ENCODE results near the gene NUP58.

Gene NUP58

GRCh38 chr13:25378528-25378927 lies 77.1 kb downstream of the NUP58 start:
- DNase-seq, result no peak

DNA sequence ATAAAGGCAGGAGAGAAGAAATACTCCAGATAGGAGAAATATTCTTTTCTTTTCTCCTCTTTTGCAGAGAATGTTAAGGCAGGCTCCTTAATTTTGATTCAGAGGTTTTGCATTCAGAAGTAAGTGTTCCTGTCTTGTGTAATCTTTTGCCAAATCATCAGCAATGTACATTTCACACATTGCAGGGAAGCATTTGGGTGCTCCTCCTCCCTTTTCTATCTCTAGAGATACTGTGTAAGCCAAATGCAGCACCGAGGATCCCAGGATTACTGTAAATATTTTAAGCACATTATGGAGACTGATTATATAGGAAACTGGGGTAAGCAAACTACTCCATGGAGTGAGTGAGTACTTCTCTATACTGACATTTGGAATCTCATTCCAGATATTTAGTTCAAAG lies 77.6 kb downstream of the NUP58 start:
- DNase-seq, result no peak

DNA sequence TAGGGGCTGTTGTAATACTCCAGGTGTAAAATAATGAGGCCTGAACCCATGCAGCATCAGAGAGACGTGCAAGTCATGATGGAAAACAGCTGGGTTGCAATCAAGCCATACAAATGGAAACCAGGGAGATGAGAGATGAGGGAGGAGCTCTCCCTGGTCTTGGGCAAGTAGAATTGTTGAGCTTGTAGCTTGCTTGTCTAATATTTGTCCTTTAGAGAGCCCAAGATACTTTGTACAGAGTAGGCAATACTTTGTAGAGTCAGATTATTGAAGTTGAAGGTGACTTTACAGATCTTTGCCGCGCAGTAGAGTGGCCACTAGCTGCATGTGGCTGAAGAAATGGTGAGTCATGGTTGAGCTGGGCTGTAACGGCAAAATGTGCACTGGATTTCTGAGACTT lies 78.7 kb downstream of the NUP58 start:
- DNase-seq, result no peak

DNA sequence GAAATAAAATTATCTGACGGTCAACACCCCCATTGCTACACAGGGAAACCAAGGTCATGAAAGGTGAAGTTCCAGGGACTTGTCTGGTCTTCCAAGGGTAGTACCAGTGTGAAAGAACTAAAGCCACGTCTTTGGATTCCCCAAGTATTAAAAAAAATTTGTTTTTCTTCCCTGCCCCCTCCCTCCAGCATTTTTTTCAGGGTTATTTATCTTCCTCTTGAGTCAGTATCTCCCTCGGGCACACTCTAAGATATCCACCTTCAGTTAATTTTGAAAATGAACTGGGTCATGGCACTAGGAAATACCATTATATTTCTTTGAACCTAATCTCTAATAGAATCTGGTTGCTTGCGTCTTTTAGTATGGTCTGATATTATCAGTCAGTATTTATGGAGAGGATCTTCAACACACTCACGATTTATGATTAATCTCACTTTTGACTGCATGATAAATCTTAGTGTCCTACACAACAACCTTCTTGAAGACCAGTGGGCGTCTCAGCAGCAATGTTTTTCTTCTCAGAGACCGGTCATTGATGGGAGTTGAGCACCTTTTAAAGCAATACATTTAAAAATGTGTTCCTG lies 79.4 kb downstream of the NUP58 start:
- DNase-seq, result no peak

DNA sequence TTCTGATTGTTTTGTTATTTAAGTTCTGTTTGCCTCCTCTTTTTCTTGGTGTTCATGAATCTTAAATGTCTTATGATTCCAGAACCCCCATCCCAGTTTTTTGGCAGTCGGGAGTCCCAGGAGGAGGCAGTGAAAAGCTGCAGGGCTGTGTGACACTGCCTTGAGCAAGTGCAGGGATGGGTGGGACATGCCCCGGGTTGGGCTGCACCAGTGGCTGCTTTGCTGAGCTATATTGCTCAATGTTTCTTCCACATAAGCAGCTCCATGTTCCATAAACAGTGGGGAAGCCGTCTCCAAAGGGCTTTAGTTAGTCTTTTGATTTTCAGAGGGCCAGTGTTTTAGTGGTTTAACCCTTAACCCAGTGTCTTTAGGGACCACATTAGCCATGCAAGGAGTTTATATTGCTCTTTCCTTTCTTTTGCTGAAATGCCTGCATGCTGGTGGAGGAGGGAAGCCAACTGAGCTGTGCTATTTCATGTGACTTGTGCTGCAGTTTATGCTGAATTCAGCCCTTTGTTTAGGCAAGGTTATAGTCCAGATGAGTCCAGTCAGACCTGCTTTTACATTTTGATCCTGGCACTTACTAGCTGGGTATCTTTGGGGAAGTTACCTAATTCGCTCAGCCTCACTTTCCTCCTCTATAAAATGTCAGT lies 83.5 kb downstream of the NUP58 start:
- no peak for DNase-seq

- no peak for DNase-seq
Observed at GRCh38 chr13:25391932-25392331, 90.5 kb downstream of the NUP58 start.
